Measurements from ENCODE around the gene FHL2.

GRCh38 chr2:105400138-105400540 lies 1.3 kb upstream of the FHL2 start:
- no peak for TF ChIP-seq ZFP3 (CRISPR knock-in tag; IDR thresholded peaks at IDR 0.05)
- no peak for TF ChIP-seq ZNF8 (CRISPR knock-in tag; IDR thresholded peaks at IDR 0.05)
- no peak for TF ChIP-seq PATZ1 (CRISPR knock-in tag; IDR thresholded peaks at IDR 0.05; ENCODE audit: borderline replicate concordance)
- TF ChIP-seq CREB5 (CRISPR knock-in tag; IDR thresholded peaks at IDR 0.05; ENCODE audit: low read depth) = no peak
- TF ChIP-seq PPARA (CRISPR knock-in tag; IDR thresholded peaks at IDR 0.05; ENCODE audit: borderline replicate concordance) = no peak
- no peak for TF ChIP-seq ESRRG (CRISPR knock-in tag; IDR thresholded peaks at IDR 0.05)
- TF ChIP-seq ZFP30 (CRISPR knock-in tag; IDR thresholded peaks at IDR 0.05) = no peak
- TF ChIP-seq ARNTL (CRISPR knock-in tag; IDR thresholded peaks at IDR 0.05; ENCODE audit: borderline replicate concordance, low read depth) = no peak
- TF ChIP-seq ISL1 (CRISPR knock-in tag; IDR thresholded peaks at IDR 0.05) = no peak
- no peak for TF ChIP-seq RARB (CRISPR knock-in tag; IDR thresholded peaks at IDR 0.05)
